MCF 10A (cell line): ENCODE data around the gene SLC22A17. TPM values are rescaled to one million over a fixed set of nuclear protein-coding genes. Genes with fewer than 3 reads are reported as not detected.

Source experiments
- BruUV-seq: library from RNA; stranded (reverse); fragments of 400-500 nt; replicated peaks from 2 replicates; lab custom pipeline; 2021; lab: Mats Ljungman, UMichigan
- CTCF ChIA-PET: fragments of 300-600 bp; sonication (Branson Sonifier 250); formaldehyde crosslinking; extraction: SDS; loops from one replicate; lab custom pipeline; 2021; ENCODE audit warnings: antibody characterized with exemption, inconsistent platforms; lab: Yijun Ruan, JAX
- POLR2A ChIA-PET: fragments of 300-600, 350-650 bp; sonication (Branson Sonifier 250); formaldehyde crosslinking; extraction: SDS; loops from one replicate; lab custom pipeline; 2020; ENCODE audit warnings: antibody characterized with exemption, inconsistent platforms; lab: Yijun Ruan, JAX
- DNase-seq: peaks from one replicate; pipeline ENCODE4 v3.0.0-alpha.2; 2018; ENCODE audit not compliant: unreplicated experiment
- H3K27ac Mint-ChIP-seq: one replicate; pipeline ENCODE4 v1.8.0; 2022; ENCODE audit warnings: mild to moderate bottlenecking, low read depth, mixed read lengths; ENCODE audit not compliant: unreplicated experiment
- H3K27me3 Mint-ChIP-seq: one replicate; pipeline ENCODE4 v1.8.0; 2022; ENCODE audit warnings: mixed read lengths; ENCODE audit not compliant: insufficient read depth, unreplicated experiment
- H3K36me3 Mint-ChIP-seq: one replicate; pipeline ENCODE4 v1.8.0; 2022; ENCODE audit warnings: mild to moderate bottlenecking, moderate library complexity, mixed read lengths; ENCODE audit not compliant: insufficient read depth, unreplicated experiment
- H3K4me1 Mint-ChIP-seq: one replicate; pipeline ENCODE4 v1.8.0; 2022; ENCODE audit warnings: mixed read lengths; ENCODE audit not compliant: insufficient read depth, unreplicated experiment
- H3K4me3 Mint-ChIP-seq: one replicate; pipeline ENCODE4 v1.8.0; 2022; ENCODE audit warnings: mild to moderate bottlenecking, moderate library complexity, mixed read lengths; ENCODE audit not compliant: unreplicated experiment
- H3K9me3 Mint-ChIP-seq: one replicate; pipeline ENCODE4 v1.8.0; 2022; ENCODE audit warnings: mixed read lengths; ENCODE audit not compliant: unreplicated experiment
- intact Hi-C: fragments of 100-400 bp; cut with micrococcal nuclease; formaldehyde crosslinking; loops from 2 replicates; pipeline ENCODE4 v1.14.1; 2022
- total RNA-seq: library from RNA; stranded (reverse); gene quantifications from 2 replicates; pipeline ENCODE4 v1.2.3, GENCODE V29; 2022
- TF ChIP-seq, protein P1 (sequence below): fragments of 200-600 bp; IDR thresholded peaks from one replicate; pipeline ENCODE4 v1.8.0; 2022; ENCODE audit warnings: antibody characterized with exemption, mild to moderate bottlenecking; ENCODE audit not compliant: unreplicated experiment

Gene SLC22A17
- total RNA-seq, 1 experiment from 2014 or later, result not detected

- intact Hi-C loops, result no loop called here
- ChIA-PET POLR2A (no interaction called here), CTCF (interaction anchor here (0.6 kb wide), 2 partner anchors 23 to 972 kb away, joined by 3 read pairs; no protein-coding TSS in a partner anchor)
- H3K27me3 Mint-ChIP-seq, result peaks cover 48% of the 10 kb centered on the region
- H3K4me1 Mint-ChIP-seq, result no peaks in the 10 kb centered on the region
- H3K36me3 Mint-ChIP-seq, result no peaks in the 10 kb centered on the region
- TF ChIP-seq, protein P1, sequence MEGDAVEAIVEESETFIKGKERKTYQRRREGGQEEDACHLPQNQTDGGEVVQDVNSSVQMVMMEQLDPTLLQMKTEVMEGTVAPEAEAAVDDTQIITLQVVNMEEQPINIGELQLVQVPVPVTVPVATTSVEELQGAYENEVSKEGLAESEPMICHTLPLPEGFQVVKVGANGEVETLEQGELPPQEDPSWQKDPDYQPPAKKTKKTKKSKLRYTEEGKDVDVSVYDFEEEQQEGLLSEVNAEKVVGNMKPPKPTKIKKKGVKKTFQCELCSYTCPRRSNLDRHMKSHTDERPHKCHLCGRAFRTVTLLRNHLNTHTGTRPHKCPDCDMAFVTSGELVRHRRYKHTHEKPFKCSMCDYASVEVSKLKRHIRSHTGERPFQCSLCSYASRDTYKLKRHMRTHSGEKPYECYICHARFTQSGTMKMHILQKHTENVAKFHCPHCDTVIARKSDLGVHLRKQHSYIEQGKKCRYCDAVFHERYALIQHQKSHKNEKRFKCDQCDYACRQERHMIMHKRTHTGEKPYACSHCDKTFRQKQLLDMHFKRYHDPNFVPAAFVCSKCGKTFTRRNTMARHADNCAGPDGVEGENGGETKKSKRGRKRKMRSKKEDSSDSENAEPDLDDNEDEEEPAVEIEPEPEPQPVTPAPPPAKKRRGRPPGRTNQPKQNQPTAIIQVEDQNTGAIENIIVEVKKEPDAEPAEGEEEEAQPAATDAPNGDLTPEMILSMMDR, result no peak
- H3K27ac Mint-ChIP-seq, result no peak overlapping the region
- no TSS peak for BruUV-seq
- no peak for DNase-seq
- no peak overlapping the region for H3K4me3 Mint-ChIP-seq
- H3K9me3 Mint-ChIP-seq, result no peaks in the 10 kb centered on the region
These were observed 4.6 kb upstream of the SLC22A17 start for GRCh38 chr14:23357261-23357660.

DNA sequence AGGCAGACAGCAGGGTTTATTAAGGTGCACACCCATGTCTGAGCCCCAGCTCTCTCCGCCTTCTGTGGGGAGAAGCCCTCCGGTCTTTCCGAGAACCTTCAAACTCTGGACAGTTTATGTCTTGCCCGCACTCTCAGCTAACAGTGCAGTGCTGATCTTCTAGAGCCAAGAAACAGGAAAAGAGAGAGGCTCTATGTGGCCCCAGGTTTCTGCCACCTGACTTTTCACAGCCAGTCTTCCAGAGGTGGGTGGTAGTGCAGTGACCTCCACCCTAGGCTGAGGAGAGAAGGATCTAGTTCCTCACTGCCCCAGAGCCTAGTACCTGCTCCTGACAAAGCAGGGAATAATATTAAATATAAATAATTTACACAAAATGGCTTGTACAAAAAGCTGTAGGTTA, 4.0 kb upstream of the SLC22A17 start:
- Mint-ChIP-seq H3K27me3 (peaks cover 49% of the 10 kb centered on the region), H3K36me3 (no peaks in the 10 kb centered on the region), H3K9me3 (no peaks in the 10 kb centered on the region), H3K27ac (no peak overlapping the region), H3K4me3 (no peak overlapping the region), H3K4me1 (no peaks in the 10 kb centered on the region)
- CTCF ChIA-PET, result no interaction called here
- no peak for DNase-seq
- TF ChIP-seq, protein P1, result no peak
- BruUV-seq, result no TSS peak
- intact Hi-C loops, result no loop called here
- POLR2A ChIA-PET, result no interaction called here

GRCh38 chr14:23355871-23356435, 3.3 kb upstream of the SLC22A17 start:
- BruUV-seq, result no TSS peak
- ChIA-PET CTCF (no interaction called here), POLR2A (no interaction called here)
- intact Hi-C loops, result no loop called here
- Mint-ChIP-seq H3K9me3 (peaks cover under 1% of the 10 kb centered on the region), H3K27me3 (peaks cover 55% of the 10 kb centered on the region), H3K36me3 (no peaks in the 10 kb centered on the region), H3K4me3 (no peak overlapping the region), H3K27ac (no peak overlapping the region), H3K4me1 (no peaks in the 10 kb centered on the region)
- TF ChIP-seq, protein P1, result no peak
- no peak for DNase-seq

DNA sequence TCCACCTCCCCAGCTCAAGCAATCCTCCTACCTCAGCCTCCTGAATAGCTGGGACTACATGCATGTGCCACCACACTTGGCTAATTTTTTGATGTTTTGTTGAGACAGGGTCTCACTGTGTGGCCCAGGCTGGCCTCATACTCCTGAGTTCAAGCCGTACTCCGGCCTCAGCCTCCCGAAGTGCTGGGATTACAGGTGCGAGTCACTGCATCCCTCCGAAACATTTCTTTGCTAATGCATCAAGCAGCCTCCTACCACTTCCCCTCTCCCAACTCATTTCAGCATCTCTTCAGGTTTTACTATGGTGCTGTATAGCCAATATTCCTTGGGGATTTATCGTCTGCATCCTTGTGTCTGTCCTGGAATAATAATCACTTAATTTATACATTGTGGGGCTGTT, 2.3 kb upstream of the SLC22A17 start:
- Mint-ChIP-seq H3K4me1 (no peaks in the 10 kb centered on the region), H3K27me3 (peaks cover 59% of the 10 kb centered on the region), H3K4me3 (no peak overlapping the region), H3K27ac (no peak overlapping the region), H3K9me3 (peaks cover 7% of the 10 kb centered on the region), H3K36me3 (no peaks in the 10 kb centered on the region)
- POLR2A ChIA-PET, result interaction anchor here (0.7 kb wide), 1 partner anchor 230 kb away, joined by 3 read pairs; no protein-coding TSS in a partner anchor
- TF ChIP-seq, protein P1, result no peak
- no TSS peak for BruUV-seq
- CTCF ChIA-PET, result no interaction called here
- intact Hi-C loops, result no loop called here
- DNase-seq, result no peak
